ENCODE data around the gene SSBP4. TPM values are rescaled to one million over a fixed set of nuclear protein-coding genes. Genes with fewer than 3 reads are reported as not detected.
"Not testable (repeated sequence)": the region's sequence is repeated elsewhere in the genome, so short reads cannot be mapped to it uniquely, and the experiment has no call there.

SSBP4 gene
- total and polyA plus RNA-seq, 12 donors, result 9.1 to 160 (median 73.7) TPM

GRCh38 chr19:18373892-18374629 is 45.1 kb upstream of the SSBP4 start:
- intact Hi-C loops (cut with DNase I), result no loop called here
- DNase-seq, result peak; percentile 83 to 99 (median 97)
- no peak overlapping the region for H3K4me3 ChIP-seq
- WGBS, 4 donors, result 17 to 37% (median 19%) methylated on average over 7 to 17 of the region's 17 CpGs
- peaks cover 13 to 25% of the 10 kb centered on the region in 2 donors for H3K4me1 ChIP-seq (replicated peaks in 1 of 2)
- no peaks in the 10 kb centered on the region for H3K36me3 ChIP-seq (replicated peaks in 1 of 2)
- no peaks in the 10 kb centered on the region for H3K9me3 ChIP-seq (replicated peaks in 1 of 3)
- no peaks in the 10 kb centered on the region for H3K27me3 ChIP-seq
- peak overlapping the region; percentile 50 to 95 (median 88) for H3K27ac ChIP-seq
- peak in 1 of 2 donors; percentile 34 for TF ChIP-seq POLR2A (IDR thresholded peaks at IDR 0.05)
- TF ChIP-seq CTCF (IDR thresholded peaks at IDR 0.05), result no peak

- peaks cover 25 to 39% of the 10 kb centered on the region in 2 donors for H3K4me1 ChIP-seq (replicated peaks in 1 of 2)
- no peak for TF ChIP-seq CTCF (IDR thresholded peaks at IDR 0.05)
- TF ChIP-seq POLR2A (IDR thresholded peaks at IDR 0.05), result no peak
- H3K27me3 ChIP-seq, result no peaks in the 10 kb centered on the region
- no peaks in the 10 kb centered on the region for H3K9me3 ChIP-seq (replicated peaks in 1 of 3)
- no peak overlapping the region for H3K27ac ChIP-seq
- H3K36me3 ChIP-seq (replicated peaks in 1 of 2), result no peaks in the 10 kb centered on the region
- H3K4me3 ChIP-seq, result no peak overlapping the region
- DNase-seq, result no peak
- WGBS, 4 donors, result 85 to 88% (median 87%) methylated on average over 6 of the region's 6 CpGs
- intact Hi-C loops (cut with DNase I), result no loop called here
Observed at GRCh38 chr19:18377026-18377425, 42.2 kb upstream of the SSBP4 start.

GRCh38 chr19:18379803-18380747 is 39.1 kb upstream of the SSBP4 start:
- peak; percentile 88 to 98 (median 96) for DNase-seq
- peak overlapping the region; percentile 38 to 88 (median 82) for H3K27ac ChIP-seq
- peak in 1 of 2 donors; percentile 39 for TF ChIP-seq POLR2A (IDR thresholded peaks at IDR 0.05)
- TF ChIP-seq CTCF (IDR thresholded peaks at IDR 0.05), result no peak
- H3K9me3 ChIP-seq (replicated peaks in 1 of 3), result no peaks in the 10 kb centered on the region
- no peak overlapping the region for H3K4me3 ChIP-seq
- no peaks in the 10 kb centered on the region for H3K36me3 ChIP-seq (replicated peaks in 1 of 2)
- H3K4me1 ChIP-seq (replicated peaks in 1 of 2), result peaks cover 13 to 21% of the 10 kb centered on the region in 2 donors
- H3K27me3 ChIP-seq, result no peaks in the 10 kb centered on the region
- intact Hi-C loops (cut with DNase I), result no loop called here
- 29 to 36% (median 33%) methylated on average over 18 to 22 of the region's 22 CpGs for WGBS, 4 donors

GRCh38 chr19:18380843-18381242 is 38.4 kb upstream of the SSBP4 start:
- Histone ChIP-seq H3K4me3 (no peak overlapping the region), H3K9me3 (replicated peaks in 1 of 3) (no peaks in the 10 kb centered on the region), H3K27ac (peak overlapping the region; percentile 38 to 88 (median 82)), H3K27me3 (no peaks in the 10 kb centered on the region), H3K36me3 (replicated peaks in 1 of 2) (no peaks in the 10 kb centered on the region), H3K4me1 (replicated peaks in 1 of 2) (peaks cover 12 to 14% of the 10 kb centered on the region in 2 donors)
- DNase-seq, result no peak
- TF ChIP-seq POLR2A (IDR thresholded peaks at IDR 0.05) (no peak), CTCF (IDR thresholded peaks at IDR 0.05) (no peak)
- WGBS, 4 donors, result 75 to 89% (median 76%) methylated on average over 3 of the region's 3 CpGs
- intact Hi-C loops (cut with DNase I), result no loop called here

GRCh38 chr19:18383622-18384021 is 35.6 kb upstream of the SSBP4 start:
- H3K36me3 ChIP-seq (replicated peaks in 1 of 2); H3K27ac ChIP-seq; H3K27me3 ChIP-seq; intact Hi-C loops (cut with DNase I); DNase-seq; H3K9me3 ChIP-seq (replicated peaks in 1 of 3); H3K4me3 ChIP-seq: not testable (repeated sequence)
- H3K4me1 ChIP-seq (replicated peaks in 1 of 2), result peaks cover 12 to 20% of the 10 kb centered on the region in 2 donors
- WGBS, 4 donors, result 88 to 95% (median 91%) methylated on average over 10 to 11 of the region's 11 CpGs
